HG03575 (cell line): Measurements from ENCODE around the gene TMSB15B.
"Not testable (repeated sequence)": the region's sequence is repeated elsewhere in the genome, so short reads cannot be mapped to it uniquely, and the experiment has no call there.

Source experiments
- ATAC-seq: cut with Tn5 transposase; IDR thresholded peaks from one replicate; pipeline ENCODE4 v1.9.1; 2021; ENCODE audit not compliant: unreplicated experiment, insufficient number of reproducible peaks, low FRiP score; ENCODE audit errors: extremely low read depth

Gene TMSB15B

GRCh38 chrX:103962411-103963278 lies at the start of gene TMSB15B:
TMSB15B (plus strand) TSS chrX:103962627.
- peak; percentile 61 for ATAC-seq

DNA sequence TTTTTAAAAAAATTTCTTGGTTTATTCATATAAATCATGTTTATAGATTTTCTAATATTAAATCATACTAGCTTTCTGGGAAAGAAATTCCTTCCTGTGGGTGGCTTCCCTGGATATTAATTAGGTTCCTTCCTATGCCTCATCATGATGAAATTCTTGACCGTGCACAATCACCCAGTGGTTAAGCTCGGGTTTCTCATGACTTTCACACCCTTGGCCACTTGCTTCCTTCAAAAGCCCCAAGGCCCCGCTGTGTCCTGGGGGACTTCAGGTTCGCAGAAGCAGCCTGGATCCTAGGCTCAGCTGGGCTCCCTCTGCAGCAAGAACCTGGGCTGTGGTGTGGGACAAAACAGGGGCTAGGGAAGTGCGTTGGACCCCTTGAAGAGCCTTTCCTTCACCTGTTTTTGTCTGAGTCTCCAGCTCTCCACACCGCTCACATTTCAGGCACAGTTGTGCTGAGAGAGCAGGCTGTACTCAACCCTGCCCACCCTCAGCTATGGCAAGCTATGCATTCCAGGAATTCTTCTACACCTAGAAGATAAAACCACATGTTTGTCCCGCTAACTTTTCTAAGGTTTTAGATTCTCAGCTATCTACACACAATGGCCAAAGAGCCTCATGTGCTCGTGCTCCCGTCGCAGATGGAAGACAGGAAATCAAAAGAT lies 48.9 kb upstream of the TMSB15B start:
- no peak for ATAC-seq

DNA sequence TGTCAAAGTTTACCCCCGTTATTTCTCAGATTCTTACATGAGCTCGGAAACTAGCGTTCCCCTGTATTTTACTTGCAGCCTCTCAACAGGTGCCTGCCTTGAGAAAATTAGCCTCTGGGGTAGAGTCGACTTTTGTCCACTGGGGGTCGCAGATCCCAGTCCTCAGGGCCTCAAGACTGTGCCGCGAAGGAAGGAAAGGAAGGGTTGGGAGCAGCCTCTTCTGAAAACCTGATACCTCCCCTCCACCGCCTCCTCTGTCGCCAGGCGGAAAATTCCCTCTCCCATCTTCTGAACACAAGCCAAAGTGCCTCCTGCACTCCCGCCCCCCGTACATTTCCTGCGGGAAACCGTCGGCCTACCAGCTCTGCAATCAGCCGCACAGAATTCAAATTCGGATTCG lies 44.4 kb upstream of the TMSB15B start:
- no peak for ATAC-seq

DNA sequence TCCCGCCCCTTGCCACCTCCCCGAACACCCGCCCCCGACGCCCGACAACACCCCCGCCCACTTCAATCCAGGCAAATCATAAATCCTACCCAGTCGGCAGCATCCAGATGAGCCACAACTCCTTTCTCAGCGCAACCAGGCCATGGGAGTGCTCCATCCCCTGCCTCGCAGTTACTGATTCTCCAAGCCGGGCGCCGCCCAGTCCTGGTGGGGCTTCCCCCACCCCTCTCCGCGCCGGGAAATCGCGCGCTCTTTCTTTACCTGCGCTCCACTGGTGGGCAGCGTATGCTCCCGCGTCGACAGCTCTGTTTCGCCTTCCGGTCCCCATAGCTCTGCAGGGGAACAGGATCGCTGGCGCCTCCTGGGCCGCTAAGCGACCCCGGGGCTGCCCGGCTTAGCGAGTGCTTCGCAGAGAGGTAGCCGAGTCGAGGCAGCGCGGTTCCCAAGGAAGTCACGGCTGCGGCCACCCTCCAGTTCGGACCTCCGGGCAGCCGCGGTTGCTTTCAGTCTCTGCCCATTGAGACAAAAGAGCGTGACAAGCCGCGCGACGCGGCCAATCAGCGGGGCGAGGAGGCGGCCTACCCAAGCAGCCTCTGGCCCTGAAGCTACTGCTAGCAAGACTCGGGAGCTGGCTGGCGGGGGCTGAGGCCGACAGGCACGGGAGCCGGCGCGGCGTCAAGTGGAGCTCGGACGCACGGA lies 43.7 kb upstream of the TMSB15B start:
- ATAC-seq = peak; percentile 34

GRCh38 chrX:103919270-103919637 lies 43.2 kb upstream of the TMSB15B start:
- peak; percentile 20 for ATAC-seq

- ATAC-seq = peak; percentile 34
These were observed 41.9 kb upstream of the TMSB15B start for GRCh38 chrX:103920515-103920914.

- ATAC-seq = no peak
These were observed 35.4 kb upstream of the TMSB15B start for GRCh38 chrX:103927030-103927429.

GRCh38 chrX:103927633-103928032 lies 34.8 kb upstream of the TMSB15B start:
- ATAC-seq = no peak

DNA sequence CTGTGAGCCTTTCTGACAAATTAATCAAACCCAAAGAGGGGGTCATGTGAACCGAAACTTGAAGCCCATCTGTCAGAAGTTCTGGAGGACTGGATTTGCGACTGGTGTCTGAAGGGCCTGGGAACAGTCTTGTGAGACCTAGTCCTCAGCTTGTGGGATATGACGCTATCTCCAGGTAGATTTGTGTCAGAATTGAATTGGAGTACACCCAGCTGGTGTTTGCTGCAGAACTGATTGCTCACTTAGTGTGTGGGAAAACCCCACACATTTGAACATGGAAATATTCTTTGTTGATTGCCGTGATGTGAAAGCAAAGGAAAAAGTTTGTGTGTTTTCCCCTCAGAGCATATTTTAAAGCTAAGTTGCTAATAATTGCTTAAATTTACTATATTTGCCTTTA lies 30.3 kb upstream of the TMSB15B start:
- peak; percentile 83 for ATAC-seq

GRCh38 chrX:103940257-103940656 lies 22.2 kb upstream of the TMSB15B start:
- ATAC-seq = not testable (repeated sequence)

DNA sequence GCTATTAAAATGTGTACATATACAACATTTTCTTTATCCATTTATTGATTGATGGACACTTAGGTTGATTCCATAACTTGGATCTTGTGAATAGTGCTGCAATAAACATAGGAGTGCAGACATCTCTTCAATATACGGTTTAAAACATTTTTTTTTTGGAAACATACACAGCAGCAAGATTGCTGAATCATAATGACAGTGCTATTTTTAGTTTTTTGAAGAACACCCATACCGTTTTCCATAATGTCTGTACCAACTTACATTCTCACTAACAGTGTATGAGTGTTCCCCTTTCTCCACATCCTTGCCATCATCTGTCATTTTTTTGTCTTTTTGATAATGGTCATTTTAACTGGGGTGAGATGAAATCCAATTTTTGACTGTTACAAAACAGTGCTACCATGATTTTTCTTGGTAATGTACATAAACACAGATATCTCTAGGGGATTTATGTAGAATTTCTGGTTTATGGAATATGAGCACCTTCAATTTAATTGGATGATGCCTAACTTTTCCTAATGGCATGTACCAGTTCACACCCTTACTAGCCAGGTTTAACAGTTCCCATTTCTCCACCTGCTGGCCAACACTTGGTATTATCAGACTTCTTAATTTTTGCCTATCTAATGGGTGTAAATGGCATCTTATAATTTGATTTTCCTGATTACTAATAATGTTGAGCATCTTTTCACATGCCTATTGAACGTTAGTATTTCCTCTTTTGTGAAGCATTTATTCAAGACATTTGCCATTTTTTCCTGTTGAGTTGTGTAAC lies 21.0 kb upstream of the TMSB15B start:
- ATAC-seq = no peak

DNA sequence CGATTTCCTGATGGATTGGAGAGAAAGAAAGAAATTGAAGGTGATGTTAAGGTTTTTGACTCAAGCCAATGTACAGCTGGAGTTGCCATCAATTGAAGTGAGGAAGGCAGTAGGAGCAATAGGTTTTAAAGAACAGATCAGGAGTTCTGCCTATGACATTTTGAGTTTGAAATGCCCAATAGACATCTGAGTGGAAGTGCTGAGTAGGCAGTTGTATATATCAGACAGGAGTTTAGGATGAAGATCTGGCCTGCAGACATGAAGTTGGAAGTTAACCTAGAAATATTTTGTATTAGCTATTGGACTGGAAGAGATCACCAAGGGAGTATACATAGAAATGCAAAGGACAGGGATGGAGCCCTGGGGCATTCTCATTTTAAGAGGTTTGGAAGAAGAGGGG lies 12.9 kb upstream of the TMSB15B start:
- ATAC-seq = no peak

- no peak for ATAC-seq
These were observed 9.1 kb upstream of the TMSB15B start for GRCh38 chrX:103953353-103953752.

- ATAC-seq = no peak
These were observed 8.2 kb upstream of the TMSB15B start for GRCh38 chrX:103954259-103954658.

- not testable (repeated sequence) for ATAC-seq
These were observed 1.8 kb upstream of the TMSB15B start for GRCh38 chrX:103960599-103960998.

DNA sequence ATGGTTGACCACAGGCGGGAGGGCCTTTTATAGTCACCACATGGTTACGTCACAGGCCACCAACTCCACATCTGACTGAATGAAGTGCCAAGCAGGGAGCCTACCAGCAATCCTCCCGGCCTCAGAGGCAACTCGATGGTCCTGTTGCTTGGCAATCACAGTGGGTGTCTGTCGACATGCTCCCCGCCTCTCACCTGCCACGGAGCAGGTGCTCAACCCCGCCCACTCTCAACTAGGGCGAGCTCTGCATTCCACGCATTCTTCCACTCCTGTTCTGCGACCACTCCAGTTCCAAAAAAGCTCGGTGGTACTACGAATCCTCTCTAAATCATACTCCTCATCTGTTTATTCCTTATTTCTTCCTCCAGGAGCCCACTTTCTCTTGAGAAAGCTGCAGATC lies 21.1 kb downstream of the TMSB15B start:
- ATAC-seq = not testable (repeated sequence)

GRCh38 chrX:103999234-103999633 lies 36.8 kb downstream of the TMSB15B start:
- no peak for ATAC-seq

- no peak for ATAC-seq
These were observed 46.4 kb downstream of the TMSB15B start for GRCh38 chrX:104008831-104009230.

- ATAC-seq = no peak
These were observed 50.7 kb downstream of the TMSB15B start for GRCh38 chrX:104013158-104013557.
